Spleen (tissue), 11 donors: ENCODE data around the gene CMYA5. TPM values are rescaled to one million over a fixed set of nuclear protein-coding genes. Genes with fewer than 3 reads are reported as not detected.

Experiments
- DNase-seq: peaks from one replicate; pipeline ENCODE4 v3.0.0-alpha.2; 2020
- H3K27ac ChIP-seq, 8 donors: fragments of 200-600 bp; sonication (generic) in 7 of 8; 1 replicate in 4 of 8; 2 replicates in 4 of 8; pipeline versions ENCODE4 v1.5.0 to v1.8.0; 2016 to 2021; ENCODE audit warnings: inconsistent platforms in 4 of 8, mild to moderate bottlenecking in 4 of 8, moderate library complexity in 1 of 8
- H3K27me3 ChIP-seq, 7 donors: fragments of 200-600 bp; sonication (generic) in 6 of 7; replicated peaks in 1 of 7; 1 replicate in 4 of 7; 2 replicates in 3 of 7; pipeline versions ENCODE4 v1.5.0 to v1.8.0; 2016 to 2021; ENCODE audit warnings: inconsistent platforms in 3 of 7, mild to moderate bottlenecking in 1 of 7
- H3K36me3 ChIP-seq, 6 donors: fragments of 200-600 bp; sonication (generic) in 5 of 6; 1 replicate in 4 of 6; 2 replicates in 2 of 6; pipeline versions ENCODE4 v1.5.0 to v1.8.0; 2016 to 2021; ENCODE audit warnings: inconsistent platforms in 2 of 6
- H3K4me1 ChIP-seq, 6 donors: fragments of 200-600 bp; sonication (generic) in 5 of 6; 1 replicate in 3 of 6; 2 replicates in 3 of 6; pipeline versions ENCODE4 v1.5.0 to v1.8.0; 2016 to 2021; ENCODE audit warnings: inconsistent platforms in 3 of 6
- H3K4me3 ChIP-seq, 8 donors: fragments of 200-600 bp; sonication (generic) in 7 of 8; 1 replicate in 4 of 8; 2 replicates in 4 of 8; pipeline versions ENCODE4 v1.5.0 to v1.8.0; 2016 to 2021; ENCODE audit warnings: inconsistent platforms in 4 of 8, mild to moderate bottlenecking in 4 of 8, moderate library complexity in 2 of 8
- H3K9me3 ChIP-seq, 8 donors: fragments of 200-600 bp; sonication (generic) in 7 of 8; 1 replicate in 4 of 8; 2 replicates in 4 of 8; pipeline versions ENCODE4 v1.5.0 to v1.8.0; 2016 to 2021; ENCODE audit warnings: inconsistent platforms in 4 of 8
- POLR2A ChIP-seq, 3 donors: fragments of 450-650 bp; IDR thresholded peaks; one replicate each; pipeline ENCODE4 v1.5.1; 2017; ENCODE audit warnings: antibody characterized with exemption in 3 of 3, mild to moderate bottlenecking in 1 of 3
- POLR2AphosphoS5 ChIP-seq, 3 donors: sonication (generic); formaldehyde crosslinking; IDR thresholded peaks; one replicate each; pipeline ENCODE4 v1.5.1; 2017; ENCODE audit warnings: antibody characterized with exemption in 3 of 3
- whole genome bisulfite sequencing, 5 donors: extraction: QIAGEN DNeasy Blood & Tissue Kit in 3 of 5; methylation state at CpG; one replicate each; pipeline versions ENCODE4 v1.1.5 to v1.1.7; 2013 to 2018; 5-methylcytosine and 5-hydroxymethylcytosine counted together
- intact Hi-C: fragments of 100-400 bp; cut with DNase I; formaldehyde crosslinking; loops from one replicate; pipeline ENCODE4 v1.15.0; 2023; ENCODE audit warnings: low total_unique reads
- polyA plus RNA-seq, 3 donors: library from polyadenylated mRNA; stranded (reverse); fragments of 200-250 nt; gene quantifications; one replicate each; pipeline ENCODE4 v1.2.1, GENCODE V29; 2013
- total RNA-seq, 7 donors: library from RNA; depleted of rRNA in 3 of 7; stranded (reverse); fragments of >200 nt in 3 of 7; fragmentation: NEBNext Ultra II Directional in 4 of 7; extraction: Animal tissue kit (Norgen Biotek cat#: 25700) in 4 of 7; gene quantifications; one replicate each; pipeline versions ENCODE4 v1.1.0 to v1.2.1, GENCODE V29; 2016 to 2021
- TF ChIP-seq, protein P1 (sequence below), 11 experiments: fragments of 200-600 bp in 7 of 11; fragments of 450-650 bp in 4 of 11; sonication (generic) in 4 of 11; IDR thresholded peaks in 8 of 11; conservative IDR thresholded peaks in 3 of 11; 1 replicate in 7 of 11; 2 replicates in 4 of 11; pipeline versions ENCODE4 v1.4.0 to v1.8.0; 2016 to 2021; ENCODE audit warnings: antibody characterized with exemption in 11 of 11, inconsistent platforms in 4 of 11, mild to moderate bottlenecking in 1 of 11
- donor health status: healthy with polysubstance abuse.
- donor health status: DM: no; HTN: no; CAD: no; lungs with moderate emphysema.
- donor health status: DM: no; HTN: no; CAD: no.
- donor health status: Bipolar disorder and iron deficiency.
- donor health status: healthy.
- donor health status: DM: no; HTN: no; CAD: no.
- donor health status: DM: yes; HTN: yes; CAD: no.

CMYA5 gene
- total and polyA plus RNA-seq, 10 donors: 0.13 to 0.85 (median 0.28) TPM

DNA sequence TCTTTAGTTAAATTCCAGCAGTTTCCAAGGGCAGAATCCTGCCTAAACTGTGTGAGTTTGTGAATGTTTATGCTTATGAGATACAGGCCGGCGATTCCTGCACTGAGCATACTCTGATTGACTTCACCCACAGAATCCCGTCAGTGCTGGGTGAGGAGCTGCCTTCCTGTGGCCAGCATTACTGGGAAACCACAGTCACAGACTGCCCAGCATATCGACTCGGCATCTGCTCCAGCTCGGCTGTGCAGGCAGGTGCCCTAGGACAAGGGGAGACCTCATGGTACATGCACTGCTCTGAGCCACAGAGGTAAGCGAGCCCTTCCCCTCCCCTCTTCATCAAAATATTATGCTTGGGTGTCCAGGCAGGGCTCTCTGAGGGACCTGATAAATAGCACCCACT is 103.7 kb downstream of the CMYA5 start:
- H3K9me3 ChIP-seq: peaks cover 0 to 4% (median 0%) of the 10 kb centered on the region in 8 donors
- intact Hi-C loops: no loop called here
- no peaks in the 10 kb centered on the region for H3K27me3 ChIP-seq
- no peak overlapping the region for H3K4me3 ChIP-seq
- TF ChIP-seq, protein P1, sequence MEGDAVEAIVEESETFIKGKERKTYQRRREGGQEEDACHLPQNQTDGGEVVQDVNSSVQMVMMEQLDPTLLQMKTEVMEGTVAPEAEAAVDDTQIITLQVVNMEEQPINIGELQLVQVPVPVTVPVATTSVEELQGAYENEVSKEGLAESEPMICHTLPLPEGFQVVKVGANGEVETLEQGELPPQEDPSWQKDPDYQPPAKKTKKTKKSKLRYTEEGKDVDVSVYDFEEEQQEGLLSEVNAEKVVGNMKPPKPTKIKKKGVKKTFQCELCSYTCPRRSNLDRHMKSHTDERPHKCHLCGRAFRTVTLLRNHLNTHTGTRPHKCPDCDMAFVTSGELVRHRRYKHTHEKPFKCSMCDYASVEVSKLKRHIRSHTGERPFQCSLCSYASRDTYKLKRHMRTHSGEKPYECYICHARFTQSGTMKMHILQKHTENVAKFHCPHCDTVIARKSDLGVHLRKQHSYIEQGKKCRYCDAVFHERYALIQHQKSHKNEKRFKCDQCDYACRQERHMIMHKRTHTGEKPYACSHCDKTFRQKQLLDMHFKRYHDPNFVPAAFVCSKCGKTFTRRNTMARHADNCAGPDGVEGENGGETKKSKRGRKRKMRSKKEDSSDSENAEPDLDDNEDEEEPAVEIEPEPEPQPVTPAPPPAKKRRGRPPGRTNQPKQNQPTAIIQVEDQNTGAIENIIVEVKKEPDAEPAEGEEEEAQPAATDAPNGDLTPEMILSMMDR (IDR thresholded peaks at IDR 0.05 in 8 of 11, conservative IDR thresholded peaks at IDR 0.05 in 3 of 11): no peak
- no peak for DNase-seq
- H3K36me3 ChIP-seq: no peaks in the 10 kb centered on the region
- H3K4me1 ChIP-seq: no peaks in the 10 kb centered on the region
- 89 to 95% (median 92%) methylated on average over 4 to 7 of the region's 7 CpGs for WGBS, 5 donors
- H3K27ac ChIP-seq: no peak overlapping the region

GRCh38 chr5:79793722-79794121 is 104.1 kb downstream of the CMYA5 start:
- TF ChIP-seq POLR2A (IDR thresholded peaks at IDR 0.05): no peak
- TF ChIP-seq, protein P1 (IDR thresholded peaks at IDR 0.05 in 8 of 11, conservative IDR thresholded peaks at IDR 0.05 in 3 of 11): no peak
- no peak for TF ChIP-seq POLR2AphosphoS5 (IDR thresholded peaks at IDR 0.05)
- no peak for DNase-seq
- Histone ChIP-seq H3K36me3 (no peaks in the 10 kb centered on the region), H3K9me3 (peaks cover 0 to 4% (median 0%) of the 10 kb centered on the region in 8 donors), H3K27ac (no peak overlapping the region), H3K4me3 (no peak overlapping the region), H3K27me3 (no peaks in the 10 kb centered on the region), H3K4me1 (no peaks in the 10 kb centered on the region)
- intact Hi-C loops: no loop called here

GRCh38 chr5:79794347-79794746 is 104.7 kb downstream of the CMYA5 start:
- 92 to 96% (median 92%) methylated on average over 3 of the region's 3 CpGs for WGBS, 5 donors
- Histone ChIP-seq H3K27me3 (no peaks in the 10 kb centered on the region), H3K27ac (no peak overlapping the region)

DNA sequence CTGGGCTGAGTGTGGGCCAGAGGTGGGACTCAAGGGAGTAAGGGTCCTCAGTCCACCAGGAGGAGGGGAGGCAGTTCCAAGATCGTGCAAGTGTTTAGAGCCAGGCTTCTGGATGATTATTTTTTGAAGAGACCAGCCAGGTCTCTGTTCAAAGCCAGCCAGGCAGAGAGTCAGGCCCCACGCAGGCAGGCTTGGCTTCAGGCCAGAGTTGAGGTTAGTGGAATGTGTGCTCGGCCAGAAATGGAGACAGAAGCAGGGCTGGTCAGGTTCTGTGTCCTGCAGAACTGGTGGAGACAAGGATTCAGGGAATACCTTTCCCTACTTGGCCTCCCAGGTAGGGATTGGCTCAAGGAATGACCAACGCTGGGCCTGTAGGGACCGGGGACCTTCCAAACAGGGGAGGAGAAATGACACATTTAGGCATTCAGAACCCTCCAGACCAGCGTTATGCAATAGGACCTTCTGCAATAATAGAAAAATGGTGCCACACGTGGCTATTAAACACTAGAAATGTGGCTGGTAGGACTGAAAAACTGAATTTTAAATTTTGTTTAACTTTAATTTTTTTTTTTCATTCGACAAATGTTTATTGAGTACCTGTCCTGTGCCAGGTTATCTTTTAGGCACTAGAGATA is 106.2 kb downstream of the CMYA5 start:
- WGBS, 5 donors: 65 to 80% (median 75%) methylated on average over 8 of the region's 8 CpGs
- DNase-seq: no peak

More at GRCh38 chr5:79794347-79794746, 104.7 kb downstream of the CMYA5 start:
- Histone ChIP-seq H3K4me3 (no peak overlapping the region), H3K36me3 (no peaks in the 10 kb centered on the region), H3K9me3 (no peaks in the 10 kb centered on the region), H3K4me1 (no peaks in the 10 kb centered on the region)
- DNase-seq: no peak
- intact Hi-C loops: no loop called here
- TF ChIP-seq POLR2A (IDR thresholded peaks at IDR 0.05) (no peak), POLR2AphosphoS5 (IDR thresholded peaks at IDR 0.05) (no peak)
- TF ChIP-seq, protein P1 (IDR thresholded peaks at IDR 0.05 in 8 of 11, conservative IDR thresholded peaks at IDR 0.05 in 3 of 11): no peak

More for the DNA sequence above, 106.2 kb downstream of the CMYA5 start:
- no peaks in the 10 kb centered on the region for H3K36me3 ChIP-seq
- TF ChIP-seq POLR2A (IDR thresholded peaks at IDR 0.05): no peak
- TF ChIP-seq, protein P1 (IDR thresholded peaks at IDR 0.05 in 8 of 11, conservative IDR thresholded peaks at IDR 0.05 in 3 of 11): no peak
- no peak for TF ChIP-seq POLR2AphosphoS5 (IDR thresholded peaks at IDR 0.05)
- H3K9me3 ChIP-seq: no peaks in the 10 kb centered on the region
- no peak overlapping the region for H3K27ac ChIP-seq
- no peak overlapping the region for H3K4me3 ChIP-seq
- H3K4me1 ChIP-seq: peaks cover 0 to 3% (median under 1%) of the 10 kb centered on the region in 6 donors
- intact Hi-C loops: no loop called here
- H3K27me3 ChIP-seq: no peaks in the 10 kb centered on the region
